ENCODE data around the gene ZNF22. TPM values are rescaled to one million over a fixed set of nuclear protein-coding genes. Genes with fewer than 3 reads are reported as not detected.
A peak's percentile ranks its signal among the peaks of the same experiment; 100 is the strongest.

ZNF22 gene
- total RNA-seq, 6 donors from 2014 or later = 8.4 to 26.9 (median 18.4) TPM

GRCh38 chr10:44994752-44995530 is 5.8 kb upstream of the ZNF22 start:
- Histone ChIP-seq H3K4me3 (no peak overlapping the region), H3K27me3 (no peaks in the 10 kb centered on the region), H3K4me1 (peaks cover 68 to 88% (median 73%) of the 10 kb centered on the region in 4 donors), H3K27ac (peak overlapping the region; percentile 74 to 92 (median 86)), H3K36me3 (peaks cover 0 to 17% (median 12%) of the 10 kb centered on the region in 4 donors), H3K9me3 (no peaks in the 10 kb centered on the region)
- ATAC-seq (ENCODE audit: low FRiP score in 2 of 2) (no peak), DNase-seq (no peak)
- TF ChIP-seq POLR2A (IDR thresholded peaks at IDR 0.05) (no peak), CTCF (IDR thresholded peaks at IDR 0.05) (no peak), EP300 (IDR thresholded peaks at IDR 0.05) (no peak), POLR2AphosphoS5 (IDR thresholded peaks at IDR 0.05) (no peak)
- 84 to 89% methylated on average over 9 of the region's 9 CpGs for WGBS, 2 donors

GRCh38 chr10:44995581-44995913 is 5.2 kb upstream of the ZNF22 start:
- Histone ChIP-seq H3K9me3 (no peaks in the 10 kb centered on the region), H3K36me3 (peaks cover 0 to 17% (median 10%) of the 10 kb centered on the region in 4 donors), H3K27ac (peak overlapping the region; percentile 74 to 92 (median 86)), H3K4me3 (no peak overlapping the region), H3K27me3 (no peaks in the 10 kb centered on the region), H3K4me1 (peaks cover 71 to 88% (median 76%) of the 10 kb centered on the region in 4 donors)
- no peak for ATAC-seq (ENCODE audit: low FRiP score in 2 of 2)
- no peak for DNase-seq
- no peak for TF ChIP-seq POLR2A (IDR thresholded peaks at IDR 0.05)
- TF ChIP-seq POLR2AphosphoS5 (IDR thresholded peaks at IDR 0.05) = no peak
- TF ChIP-seq CTCF (IDR thresholded peaks at IDR 0.05) = no peak
- TF ChIP-seq EP300 (IDR thresholded peaks at IDR 0.05) = no peak
- WGBS, 2 donors = 37 to 43% methylated on average over 4 of the region's 4 CpGs

- 27 to 30% methylated on average over 5 to 9 of the region's 9 CpGs for WGBS, 2 donors
- peaks cover 0 to 14% (median 10%) of the 10 kb centered on the region in 4 donors for H3K36me3 ChIP-seq
- no peaks in the 10 kb centered on the region for H3K27me3 ChIP-seq
- peak in 1 of 2 donors; percentile 47 for DNase-seq
- no peaks in the 10 kb centered on the region for H3K9me3 ChIP-seq
- TF ChIP-seq CTCF (IDR thresholded peaks at IDR 0.05) (no peak), EP300 (IDR thresholded peaks at IDR 0.05) (peak in 1 of 4 donors; percentile 71), POLR2AphosphoS5 (IDR thresholded peaks at IDR 0.05) (peak in 1 of 2 donors; percentile 74)
- peak overlapping the region; percentile 74 to 92 (median 86) for H3K27ac ChIP-seq
- H3K4me1 ChIP-seq = peaks cover 67 to 83% (median 72%) of the 10 kb centered on the region in 4 donors
- no peak overlapping the region for H3K4me3 ChIP-seq
- ATAC-seq (ENCODE audit: low FRiP score in 2 of 2) = no peak
Observed at GRCh38 chr10:44995914-44996669, 4.6 kb upstream of the ZNF22 start.

- no peak for TF ChIP-seq EP300 (IDR thresholded peaks at IDR 0.05)
Observed at GRCh38 chr10:44997105-44997748, 3.5 kb upstream of the ZNF22 start.

GRCh38 chr10:44998146-44998631 is 2.5 kb upstream of the ZNF22 start:
- 57 to 60% methylated on average over 6 of the region's 6 CpGs for WGBS, 2 donors
- no peak for ATAC-seq (ENCODE audit: low FRiP score in 2 of 2)
- Histone ChIP-seq H3K4me3 (no peak overlapping the region), H3K36me3 (peaks cover 0 to 4% (median 2%) of the 10 kb centered on the region in 4 donors), H3K27me3 (no peaks in the 10 kb centered on the region), H3K9me3 (no peaks in the 10 kb centered on the region), H3K27ac (peak overlapping the region; percentile 74 to 92 (median 86)), H3K4me1 (peaks cover 63 to 77% (median 68%) of the 10 kb centered on the region in 4 donors)
- DNase-seq = peak in 1 of 2 donors; percentile 33
- TF ChIP-seq EP300 (IDR thresholded peaks at IDR 0.05) (no peak), POLR2AphosphoS5 (IDR thresholded peaks at IDR 0.05) (peak in 1 of 2 donors; percentile 52), CTCF (IDR thresholded peaks at IDR 0.05) (no peak), POLR2A (IDR thresholded peaks at IDR 0.05) (no peak)

More at GRCh38 chr10:44997105-44997748, 3.5 kb upstream of the ZNF22 start:
- Histone ChIP-seq H3K9me3 (no peaks in the 10 kb centered on the region), H3K36me3 (peaks cover 0 to 8% (median 5%) of the 10 kb centered on the region in 4 donors), H3K4me1 (peaks cover 57 to 78% (median 68%) of the 10 kb centered on the region in 4 donors), H3K27me3 (no peaks in the 10 kb centered on the region), H3K27ac (peak overlapping the region; percentile 74 to 92 (median 86)), H3K4me3 (no peak overlapping the region)
- WGBS, 2 donors = 90 to 94% methylated on average over 6 of the region's 6 CpGs
- ATAC-seq (ENCODE audit: low FRiP score in 2 of 2) (no peak), DNase-seq (no peak)
